Neutrophil (primary cell): ENCODE data around the gene TPRG1.

Experiments used
- H3K27ac ChIP-seq: fragments of 200-600 bp; sonication (generic); 2 replicates; pipeline ENCODE4 v1.5.1; 2016; ENCODE audit warnings: mild to moderate bottlenecking, moderate library complexity
- H3K27me3 ChIP-seq: fragments of 200-600 bp; sonication (generic); 2 replicates; pipeline ENCODE4 v1.6.0; 2016; ENCODE audit warnings: mild to moderate bottlenecking
- H3K36me3 ChIP-seq: fragments of 200-600 bp; sonication (generic); 2 replicates; pipeline ENCODE4 v1.5.1; 2017
- H3K4me1 ChIP-seq, 2 experiments: fragments of 200-600 bp in 1 of 2; sonication (generic) in 1 of 2; 1 replicate in 1 of 2; 2 replicates in 1 of 2; pipeline versions ENCODE4 v1.5.1 to v1.6.1; 2013 to 2016; ENCODE audit warnings: low read depth in 1 of 2, low read length in 1 of 2, mild to moderate bottlenecking in 1 of 2, moderate library complexity in 1 of 2; ENCODE audit not compliant: control insufficient read depth in 1 of 2, insufficient read depth in 1 of 2
- H3K4me3 ChIP-seq, 2 experiments: fragments of 200-600 bp in 1 of 2; sonication (generic) in 1 of 2; 1 replicate in 1 of 2; 2 replicates in 1 of 2; pipeline ENCODE4 v1.5.1; 2013 to 2016; ENCODE audit warnings: low read depth in 1 of 2, low read length in 1 of 2, mild to moderate bottlenecking in 1 of 2, moderate library complexity in 1 of 2
- H3K9me3 ChIP-seq: fragments of 200-600 bp; sonication (generic); 2 replicates; pipeline ENCODE4 v1.5.1; 2016
- TF ChIP-seq, protein P1 (sequence below): fragments of 200-600 bp; sonication (generic); IDR thresholded peaks from 2 replicates; pipeline ENCODE4 v1.5.1; 2016; ENCODE audit warnings: antibody characterized with exemption

Gene TPRG1

DNA sequence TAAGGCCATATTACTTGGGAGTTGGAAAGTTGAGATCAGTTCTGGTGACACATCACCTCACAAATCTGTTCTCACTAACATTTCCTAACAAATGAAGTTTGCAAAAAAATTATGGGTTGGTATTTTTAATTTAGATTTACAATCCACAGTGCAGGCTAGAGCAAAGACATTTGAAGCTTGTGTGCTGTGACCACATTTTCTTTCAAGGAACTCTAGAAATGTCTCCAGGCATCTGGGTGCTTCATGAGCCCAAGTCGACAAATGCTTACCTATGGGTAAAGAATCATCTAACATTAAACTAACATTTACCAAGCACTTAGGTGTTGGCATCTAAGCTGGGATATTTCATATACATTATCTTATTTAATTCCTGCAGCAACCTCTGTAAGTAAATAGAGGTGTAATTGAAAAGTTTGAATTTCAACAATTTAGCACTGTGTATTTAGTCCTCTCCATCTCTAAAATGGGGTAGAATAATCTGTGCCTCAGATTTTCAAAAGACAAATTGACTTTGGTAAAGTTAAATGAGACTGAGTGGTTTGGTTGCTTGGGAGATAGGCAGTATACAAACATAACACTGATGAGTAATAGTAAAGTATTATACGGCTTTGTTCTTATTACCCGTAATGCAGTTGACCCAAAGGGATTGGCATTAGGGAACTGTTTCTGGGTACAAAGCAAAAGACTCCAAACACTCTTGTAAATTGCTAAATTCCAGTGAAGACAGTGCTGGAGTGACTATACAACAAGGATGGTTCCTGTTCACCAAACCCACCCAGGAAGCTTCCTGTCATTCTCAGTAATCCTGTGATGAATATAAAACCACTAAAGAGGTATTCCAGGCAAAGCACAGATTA, 162.5 kb downstream of the TPRG1 start:
- H3K4me3 ChIP-seq, result no peak overlapping the region
- H3K9me3 ChIP-seq, result no peaks in the 10 kb centered on the region
- no peak overlapping the region for H3K27ac ChIP-seq
- no peaks in the 10 kb centered on the region for H3K4me1 ChIP-seq
- H3K27me3 ChIP-seq, result no peaks in the 10 kb centered on the region
- no peaks in the 10 kb centered on the region for H3K36me3 ChIP-seq
- TF ChIP-seq, protein P1, sequence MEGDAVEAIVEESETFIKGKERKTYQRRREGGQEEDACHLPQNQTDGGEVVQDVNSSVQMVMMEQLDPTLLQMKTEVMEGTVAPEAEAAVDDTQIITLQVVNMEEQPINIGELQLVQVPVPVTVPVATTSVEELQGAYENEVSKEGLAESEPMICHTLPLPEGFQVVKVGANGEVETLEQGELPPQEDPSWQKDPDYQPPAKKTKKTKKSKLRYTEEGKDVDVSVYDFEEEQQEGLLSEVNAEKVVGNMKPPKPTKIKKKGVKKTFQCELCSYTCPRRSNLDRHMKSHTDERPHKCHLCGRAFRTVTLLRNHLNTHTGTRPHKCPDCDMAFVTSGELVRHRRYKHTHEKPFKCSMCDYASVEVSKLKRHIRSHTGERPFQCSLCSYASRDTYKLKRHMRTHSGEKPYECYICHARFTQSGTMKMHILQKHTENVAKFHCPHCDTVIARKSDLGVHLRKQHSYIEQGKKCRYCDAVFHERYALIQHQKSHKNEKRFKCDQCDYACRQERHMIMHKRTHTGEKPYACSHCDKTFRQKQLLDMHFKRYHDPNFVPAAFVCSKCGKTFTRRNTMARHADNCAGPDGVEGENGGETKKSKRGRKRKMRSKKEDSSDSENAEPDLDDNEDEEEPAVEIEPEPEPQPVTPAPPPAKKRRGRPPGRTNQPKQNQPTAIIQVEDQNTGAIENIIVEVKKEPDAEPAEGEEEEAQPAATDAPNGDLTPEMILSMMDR, result no peak

DNA sequence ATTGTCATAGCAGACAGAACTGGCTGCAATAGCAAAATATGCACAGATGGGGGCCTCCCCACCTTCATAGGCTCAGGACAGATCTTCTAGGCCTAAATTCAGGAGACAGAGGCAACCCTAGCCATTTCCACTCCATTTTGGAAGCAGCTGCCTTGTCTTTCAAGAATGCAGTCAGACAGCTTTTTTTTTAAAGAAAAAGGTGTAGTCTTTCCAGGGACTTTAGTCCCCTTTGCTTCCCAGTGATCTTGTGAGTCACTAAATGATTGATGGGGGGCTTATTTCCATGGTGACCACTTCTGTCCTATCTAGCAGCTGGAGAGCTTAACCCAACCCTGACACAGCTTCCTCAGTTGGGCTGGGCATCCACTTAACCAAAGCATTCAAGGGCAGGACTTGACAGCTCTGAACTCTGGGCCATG, 165.9 kb downstream of the TPRG1 start:
- no peaks in the 10 kb centered on the region for H3K27me3 ChIP-seq
- H3K27ac ChIP-seq, result no peak overlapping the region
- H3K36me3 ChIP-seq, result no peaks in the 10 kb centered on the region
- TF ChIP-seq, protein P1, result no peak
- H3K9me3 ChIP-seq, result no peaks in the 10 kb centered on the region
- no peak overlapping the region for H3K4me3 ChIP-seq
- H3K4me1 ChIP-seq, result no peaks in the 10 kb centered on the region

DNA sequence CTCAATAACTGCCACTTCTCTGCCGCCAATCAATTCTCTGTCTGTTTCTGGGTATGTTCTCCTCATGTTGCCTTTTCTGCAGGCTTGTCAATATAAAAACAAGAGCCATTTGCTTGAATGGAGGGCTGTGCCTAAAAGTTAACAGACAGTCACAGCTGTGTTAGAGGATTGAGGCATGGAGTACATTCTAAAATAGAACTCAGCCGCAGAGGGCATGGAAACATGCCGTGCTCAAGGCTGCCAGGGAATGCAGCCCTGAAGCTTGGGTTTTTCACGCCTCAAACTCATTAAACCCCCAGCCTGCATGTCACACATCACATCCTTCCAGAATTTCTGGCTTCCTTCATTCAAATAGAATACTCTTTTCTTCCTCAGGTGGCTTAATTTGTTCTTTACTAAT, 166.6 kb downstream of the TPRG1 start:
- H3K36me3 ChIP-seq, result no peaks in the 10 kb centered on the region
- H3K27me3 ChIP-seq, result no peaks in the 10 kb centered on the region
- no peaks in the 10 kb centered on the region for H3K4me1 ChIP-seq
- H3K27ac ChIP-seq, result no peak overlapping the region
- H3K4me3 ChIP-seq, result no peak overlapping the region
- TF ChIP-seq, protein P1, result no peak
- H3K9me3 ChIP-seq, result no peaks in the 10 kb centered on the region

DNA sequence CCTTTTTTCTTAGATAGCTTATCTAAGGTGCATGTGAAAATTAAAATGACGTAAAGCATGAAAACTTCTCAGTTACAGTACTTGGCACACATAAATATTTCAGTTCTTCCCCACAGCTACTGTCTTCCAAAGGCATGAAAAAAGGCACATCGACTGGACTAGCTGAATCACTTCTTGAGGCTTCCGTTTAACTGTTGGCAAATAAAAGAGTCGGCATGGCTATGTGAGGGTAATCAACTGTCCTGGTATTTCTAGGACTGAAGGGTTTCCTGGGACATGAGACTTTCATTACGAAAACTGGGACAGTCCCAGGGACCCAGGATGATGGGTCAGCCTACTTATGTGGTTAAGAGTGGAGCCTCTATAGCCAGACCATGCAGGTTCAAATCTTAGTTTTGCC, 168.2 kb downstream of the TPRG1 start:
- TF ChIP-seq, protein P1, result no peak
- Histone ChIP-seq H3K9me3 (no peaks in the 10 kb centered on the region), H3K4me1 (no peaks in the 10 kb centered on the region), H3K27me3 (no peaks in the 10 kb centered on the region), H3K4me3 (no peak overlapping the region), H3K36me3 (no peaks in the 10 kb centered on the region), H3K27ac (no peak overlapping the region)

DNA sequence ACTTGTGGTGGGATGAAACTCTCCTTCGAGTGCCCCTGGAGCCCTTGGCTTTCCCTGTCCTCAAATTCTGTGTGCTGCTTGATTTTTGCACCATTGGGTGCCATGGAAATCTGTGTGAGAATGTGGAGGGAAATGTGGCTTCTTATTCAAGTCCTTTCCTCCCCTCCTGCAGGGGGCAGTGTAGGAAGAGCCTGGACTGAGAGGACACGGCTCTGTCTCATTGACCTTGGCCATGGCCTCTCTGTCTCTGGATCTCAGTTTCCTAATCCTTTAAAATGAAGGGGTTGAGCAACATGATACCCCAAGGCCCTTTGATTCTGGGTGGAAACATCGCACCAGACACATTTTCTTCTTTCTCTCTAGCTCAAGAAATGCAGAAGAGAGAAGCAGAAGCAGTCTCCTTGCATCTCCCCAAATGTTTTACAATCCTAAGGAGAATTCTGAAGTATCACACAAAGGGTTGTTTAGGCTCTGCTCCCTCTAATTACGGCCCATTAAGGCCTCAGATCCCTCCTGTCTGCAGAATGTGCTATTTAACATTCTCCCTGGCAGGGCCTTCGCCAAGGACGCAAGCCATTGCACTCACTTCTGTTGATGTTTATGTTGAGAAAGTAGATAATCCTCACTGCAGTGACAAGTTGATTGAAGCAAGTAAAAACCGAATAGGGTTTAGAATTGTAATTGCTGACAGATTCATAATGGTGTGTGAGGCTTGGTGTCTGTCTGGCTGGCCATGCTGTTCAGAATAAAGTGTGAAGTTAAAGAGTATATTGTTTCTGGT, 169.1 kb downstream of the TPRG1 start:
- Histone ChIP-seq H3K9me3 (no peaks in the 10 kb centered on the region), H3K36me3 (no peaks in the 10 kb centered on the region), H3K4me1 (no peaks in the 10 kb centered on the region), H3K27me3 (no peaks in the 10 kb centered on the region), H3K4me3 (no peak overlapping the region), H3K27ac (no peak overlapping the region)
- TF ChIP-seq, protein P1, result no peak
